ENCODE measurements around the gene POLE4. TPM values are rescaled to one million over a fixed set of nuclear protein-coding genes. Genes with fewer than 3 reads are reported as not detected.

POLE4 gene
- total and polyA plus RNA-seq, 2 donors (not counting 1 experiment from before 2014, with no cell fraction given): 23.3 to 53.3 TPM

DNA sequence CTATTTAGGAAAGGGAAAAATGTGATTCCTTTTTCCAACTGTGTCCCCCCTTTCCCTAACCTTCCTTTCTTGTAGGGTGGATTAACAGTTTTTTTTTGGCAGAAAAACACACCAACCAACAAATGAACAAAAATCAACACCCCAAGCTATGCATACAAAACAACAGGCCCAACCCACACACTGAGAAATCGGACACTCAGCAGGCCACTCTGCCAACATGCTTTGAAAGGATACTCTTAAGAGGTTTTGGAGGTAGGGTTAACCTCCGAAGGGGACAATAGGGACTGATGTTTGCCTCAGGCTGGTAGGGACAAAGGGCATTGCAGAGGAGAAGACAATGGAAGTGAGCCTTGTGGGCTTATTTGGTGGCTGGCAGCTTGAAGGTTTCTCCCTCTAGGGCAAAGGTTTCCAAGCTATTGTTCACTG is 33.1 kb upstream of the POLE4 start:
- WGBS (ENCODE audit: insufficient coverage): 92% methylated on average over 1 of the region's 2 CpGs
- ATAC-seq (ENCODE audit: low read depth) (no peak), DNase-seq (no peak)
- Histone ChIP-seq H3K27me3 (replicated peaks in 1 of 4; ENCODE audit: control extremely low read depth in 1 of 4, control insufficient read depth in 3 of 4, insufficient read depth in 4 of 4, low read length in 3 of 4) (no peaks in the 10 kb centered on the region), H3K4me1 (ENCODE audit: control insufficient read depth in 2 of 2, insufficient read depth in 2 of 2, low read length in 2 of 2) (no peaks in the 10 kb centered on the region), H3K9ac (ENCODE audit: low read length) (no peak overlapping the region), H3K9me3 (ENCODE audit: control extremely low read depth in 1 of 3, control insufficient read depth in 2 of 3, insufficient read depth in 1 of 3, low read length in 2 of 3) (peaks cover 0 to 4% (median 0%) of the 10 kb centered on the region in 3 donors), H3K36me3 (replicated peaks in 1 of 2; ENCODE audit: control extremely low read depth in 1 of 2, control insufficient read depth in 1 of 2, extremely low read depth in 1 of 2, insufficient read depth in 2 of 2, low read length in 1 of 2) (no peaks in the 10 kb centered on the region), H2AFZ (ENCODE audit: insufficient read depth, low read depth, low read length, poor library complexity, severe bottlenecking) (no peak overlapping the region), H3K4me2 (replicated peaks; ENCODE audit: low read depth, low read length, poor library complexity, severe bottlenecking) (no peak overlapping the region), H3K4me3 (ENCODE audit: control extremely low read depth in 1 of 5, extremely low read depth in 1 of 5, insufficient read depth in 1 of 5, low read depth in 2 of 5, low read length in 4 of 5) (no peak overlapping the region), H3K27ac (ENCODE audit: low read length in 2 of 2) (no peak overlapping the region), H3K79me2 (ENCODE audit: control insufficient read depth, insufficient read depth, low read length) (no peaks in the 10 kb centered on the region), H4K20me1 (ENCODE audit: control insufficient read depth, insufficient read depth, low read length, poor library complexity, severe bottlenecking) (no peaks in the 10 kb centered on the region)
- TF ChIP-seq EZH2 (IDR thresholded peaks at IDR 0.05; ENCODE audit: borderline replicate concordance, insufficient read depth, low read depth, low read length, poor library complexity, severe bottlenecking): no peak
- TF ChIP-seq, protein P1, sequence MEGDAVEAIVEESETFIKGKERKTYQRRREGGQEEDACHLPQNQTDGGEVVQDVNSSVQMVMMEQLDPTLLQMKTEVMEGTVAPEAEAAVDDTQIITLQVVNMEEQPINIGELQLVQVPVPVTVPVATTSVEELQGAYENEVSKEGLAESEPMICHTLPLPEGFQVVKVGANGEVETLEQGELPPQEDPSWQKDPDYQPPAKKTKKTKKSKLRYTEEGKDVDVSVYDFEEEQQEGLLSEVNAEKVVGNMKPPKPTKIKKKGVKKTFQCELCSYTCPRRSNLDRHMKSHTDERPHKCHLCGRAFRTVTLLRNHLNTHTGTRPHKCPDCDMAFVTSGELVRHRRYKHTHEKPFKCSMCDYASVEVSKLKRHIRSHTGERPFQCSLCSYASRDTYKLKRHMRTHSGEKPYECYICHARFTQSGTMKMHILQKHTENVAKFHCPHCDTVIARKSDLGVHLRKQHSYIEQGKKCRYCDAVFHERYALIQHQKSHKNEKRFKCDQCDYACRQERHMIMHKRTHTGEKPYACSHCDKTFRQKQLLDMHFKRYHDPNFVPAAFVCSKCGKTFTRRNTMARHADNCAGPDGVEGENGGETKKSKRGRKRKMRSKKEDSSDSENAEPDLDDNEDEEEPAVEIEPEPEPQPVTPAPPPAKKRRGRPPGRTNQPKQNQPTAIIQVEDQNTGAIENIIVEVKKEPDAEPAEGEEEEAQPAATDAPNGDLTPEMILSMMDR (IDR thresholded peaks at IDR 0.05): no peak
- no peak overlapping the region for H3K4me3 Mint-ChIP-seq
- POLR2A ChIA-PET: no interaction called here
- CTCF ChIA-PET: interaction anchor here (1.3 to 1.8 kb wide), 2 partner anchors 139 to 683 kb away, joined by 3 to 6 read pairs; no protein-coding TSS in a partner anchor
- H3K4me1 Mint-ChIP-seq: peaks cover 15% of the 10 kb centered on the region
- peak overlapping the region; percentile 50 for H3K27ac Mint-ChIP-seq
- intact Hi-C loops (cut with micrococcal nuclease): loop anchor here (10.0 kb wide), 1 partner anchor 269 kb away; the partner anchor contains the start of gene TACR1
- H3K9me3 Mint-ChIP-seq (ENCODE audit: insufficient read depth): no peaks in the 10 kb centered on the region
- no peaks in the 10 kb centered on the region for H3K27me3 Mint-ChIP-seq

DNA sequence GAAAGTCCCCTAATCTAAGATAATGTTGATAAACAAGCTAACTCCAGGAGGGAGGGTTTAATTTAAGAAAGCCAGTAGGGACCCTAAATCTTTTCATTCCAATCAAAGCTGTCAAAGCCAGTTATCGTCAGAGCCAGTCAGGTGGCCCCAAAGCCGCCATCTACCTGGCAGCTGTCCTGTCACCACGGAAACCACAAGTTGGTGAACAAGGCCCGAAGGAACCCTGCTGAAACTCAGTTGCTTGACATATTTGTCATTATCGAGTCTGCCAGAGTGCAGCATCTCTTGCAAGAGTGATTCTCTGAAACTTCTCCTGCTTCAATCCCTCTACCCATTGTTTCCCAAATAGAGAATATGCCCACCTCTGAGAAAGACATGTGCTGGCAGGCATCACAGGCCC is 30.8 kb upstream of the POLE4 start:
- Histone ChIP-seq H2AFZ (ENCODE audit: insufficient read depth, low read depth, low read length, poor library complexity, severe bottlenecking) (no peak overlapping the region), H3K9me3 (ENCODE audit: control extremely low read depth in 1 of 3, control insufficient read depth in 2 of 3, insufficient read depth in 1 of 3, low read length in 2 of 3) (no peaks in the 10 kb centered on the region), H3K4me2 (replicated peaks; ENCODE audit: low read depth, low read length, poor library complexity, severe bottlenecking) (no peak overlapping the region), H3K4me1 (ENCODE audit: control insufficient read depth in 2 of 2, insufficient read depth in 2 of 2, low read length in 2 of 2) (no peaks in the 10 kb centered on the region), H3K36me3 (replicated peaks in 1 of 2; ENCODE audit: control extremely low read depth in 1 of 2, control insufficient read depth in 1 of 2, extremely low read depth in 1 of 2, insufficient read depth in 2 of 2, low read length in 1 of 2) (no peaks in the 10 kb centered on the region), H4K20me1 (ENCODE audit: control insufficient read depth, insufficient read depth, low read length, poor library complexity, severe bottlenecking) (no peaks in the 10 kb centered on the region), H3K27ac (ENCODE audit: low read length in 2 of 2) (no peak overlapping the region), H3K9ac (ENCODE audit: low read length) (no peak overlapping the region), H3K27me3 (replicated peaks in 1 of 4; ENCODE audit: control extremely low read depth in 1 of 4, control insufficient read depth in 3 of 4, insufficient read depth in 4 of 4, low read length in 3 of 4) (no peaks in the 10 kb centered on the region), H3K79me2 (ENCODE audit: control insufficient read depth, insufficient read depth, low read length) (no peaks in the 10 kb centered on the region), H3K4me3 (ENCODE audit: control extremely low read depth in 1 of 5, extremely low read depth in 1 of 5, insufficient read depth in 1 of 5, low read depth in 2 of 5, low read length in 4 of 5) (no peak overlapping the region)
- POLR2A ChIA-PET: no interaction called here
- intact Hi-C loops (cut with micrococcal nuclease): loop anchor here (10.0 kb wide), 1 partner anchor 267 kb away; the partner anchor contains the start of gene TACR1
- no peaks in the 10 kb centered on the region for H3K27me3 Mint-ChIP-seq
- TF ChIP-seq, protein P1 (IDR thresholded peaks at IDR 0.05): no peak
- TF ChIP-seq EZH2 (IDR thresholded peaks at IDR 0.05; ENCODE audit: borderline replicate concordance, insufficient read depth, low read depth, low read length, poor library complexity, severe bottlenecking): no peak
- ATAC-seq (ENCODE audit: low read depth) (no peak), DNase-seq (no peak)
- no peaks in the 10 kb centered on the region for H3K9me3 Mint-ChIP-seq (ENCODE audit: insufficient read depth)
- CTCF ChIA-PET: interaction anchor here (1.7 kb wide), 1 partner anchor 8 kb away, joined by 8 read pairs; no protein-coding TSS in a partner anchor
- H3K27ac Mint-ChIP-seq: no peak overlapping the region
- peaks cover 5% of the 10 kb centered on the region for H3K4me1 Mint-ChIP-seq
- WGBS (ENCODE audit: insufficient coverage): 68% methylated on average over 5 of the region's 5 CpGs
- H3K4me3 Mint-ChIP-seq: no peak overlapping the region

All from B cell (primary cell).